Left ventricle myocardium superior (tissue), 1 donor: ENCODE results near the gene GPR152. TPM values are rescaled to one million over a fixed set of nuclear protein-coding genes. Genes with fewer than 3 reads are reported as not detected.
"Not testable (repeated sequence)": the region's sequence is repeated elsewhere in the genome, so short reads cannot be mapped to it uniquely, and the experiment has no call there.

Experiments used
- ATAC-seq: fragments of 200-7000 bp; cut with Tn5 transposase; one replicate; pipeline ENCODE4 v1.9.1; 2020; ENCODE audit warnings: mild to moderate bottlenecking, moderate library complexity
- DNase-seq: peaks from one replicate; pipeline ENCODE4 v3.0.0-alpha.2; 2020
- intact Hi-C: fragments of 100-400 bp; cut with micrococcal nuclease; formaldehyde crosslinking; loops from one replicate; pipeline ENCODE4 v1.11.0; 2022
- total RNA-seq: library from RNA; stranded (reverse); fragmentation: NEBNext Ultra II Directional; extraction: Animal tissue kit (Norgen Biotek cat#: 25700); gene quantifications from one replicate; pipeline ENCODE4 v1.2.1, GENCODE V29; 2021
- donor health status: DM: no; HTN: yes; CAD: no; lungs with severe emphysema.

Gene GPR152
- total RNA-seq, 1 donor from 2014 or later = not detected

- DNase-seq (no peak), ATAC-seq (no peak)
- intact Hi-C loops = no loop called here
These were observed 38.2 kb upstream of the GPR152 start for GRCh38 chr11:67490727-67491065.

DNA sequence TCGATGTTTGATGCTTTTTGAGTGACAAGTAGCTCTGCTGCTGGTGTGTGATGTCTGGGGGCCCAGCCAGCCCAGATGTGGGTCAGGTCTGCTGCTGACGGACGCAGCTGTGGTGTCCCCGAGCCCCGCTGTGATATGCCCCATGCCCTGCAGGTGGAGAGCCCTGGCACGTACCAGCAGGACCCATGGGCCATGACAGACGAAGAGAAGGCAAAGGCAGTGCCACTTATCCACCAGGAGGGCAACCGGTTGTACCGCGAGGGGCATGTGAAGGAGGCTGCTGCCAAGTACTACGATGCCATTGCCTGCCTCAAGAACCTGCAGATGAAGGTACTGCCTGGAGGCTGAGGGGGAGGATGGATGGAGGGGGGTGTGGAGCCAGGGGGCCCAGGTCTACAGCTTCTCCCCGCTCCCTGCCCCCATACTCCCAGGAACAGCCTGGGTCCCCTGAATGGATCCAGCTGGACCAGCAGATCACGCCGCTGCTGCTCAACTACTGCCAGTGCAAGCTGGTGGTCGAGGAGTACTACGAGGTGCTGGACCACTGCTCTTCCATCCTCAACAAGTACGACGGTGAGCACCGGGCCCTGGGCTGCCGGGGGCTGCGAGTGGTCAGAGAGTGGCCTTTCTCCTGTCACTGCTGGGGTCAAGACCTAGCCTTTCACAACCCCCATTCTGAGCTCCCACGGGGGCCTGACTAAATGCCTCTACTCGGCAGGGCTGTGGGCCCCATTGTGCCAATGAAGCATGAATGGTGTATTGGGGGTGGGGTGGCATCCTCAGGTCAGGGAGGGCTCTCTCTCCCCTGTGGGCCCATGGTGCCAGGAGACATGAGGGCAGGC, 37.6 kb upstream of the GPR152 start:
- DNase-seq = no peak
- no peak for ATAC-seq
- intact Hi-C loops = no loop called here

DNA sequence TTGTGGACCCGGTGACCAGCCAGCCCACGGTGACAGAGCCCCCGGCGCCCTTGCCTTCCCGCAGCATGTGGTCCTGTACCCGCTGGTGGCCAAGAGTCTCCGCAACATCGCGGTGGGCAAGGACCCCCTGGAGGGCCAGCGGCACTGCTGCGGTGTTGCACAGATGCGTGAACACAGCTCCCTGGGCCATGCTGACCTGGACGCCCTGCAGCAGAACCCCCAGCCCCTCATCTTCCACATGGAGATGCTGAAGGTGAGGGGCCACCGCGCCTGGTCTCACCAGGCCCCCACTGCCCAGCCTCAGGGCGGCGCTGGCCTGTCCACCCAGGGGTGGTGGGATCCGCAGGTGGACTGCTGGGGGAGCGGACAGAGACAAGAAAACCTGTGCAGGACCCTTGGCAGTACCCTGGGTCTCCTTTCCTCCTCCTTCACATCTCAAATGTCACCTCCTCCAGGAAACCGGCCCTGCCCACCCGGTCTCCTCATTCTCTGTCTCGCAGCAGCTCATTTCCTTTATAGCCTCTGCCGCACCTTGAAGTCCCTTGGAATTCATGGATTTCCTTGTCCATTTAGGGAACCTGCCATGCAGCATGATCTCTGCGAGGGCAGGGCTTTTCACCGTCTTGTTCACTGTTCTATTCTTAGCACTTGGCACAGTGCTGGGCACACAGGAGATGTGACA, 36.8 kb upstream of the GPR152 start:
- intact Hi-C loops = no loop called here
- ATAC-seq (no peak), DNase-seq (no peak)

DNA sequence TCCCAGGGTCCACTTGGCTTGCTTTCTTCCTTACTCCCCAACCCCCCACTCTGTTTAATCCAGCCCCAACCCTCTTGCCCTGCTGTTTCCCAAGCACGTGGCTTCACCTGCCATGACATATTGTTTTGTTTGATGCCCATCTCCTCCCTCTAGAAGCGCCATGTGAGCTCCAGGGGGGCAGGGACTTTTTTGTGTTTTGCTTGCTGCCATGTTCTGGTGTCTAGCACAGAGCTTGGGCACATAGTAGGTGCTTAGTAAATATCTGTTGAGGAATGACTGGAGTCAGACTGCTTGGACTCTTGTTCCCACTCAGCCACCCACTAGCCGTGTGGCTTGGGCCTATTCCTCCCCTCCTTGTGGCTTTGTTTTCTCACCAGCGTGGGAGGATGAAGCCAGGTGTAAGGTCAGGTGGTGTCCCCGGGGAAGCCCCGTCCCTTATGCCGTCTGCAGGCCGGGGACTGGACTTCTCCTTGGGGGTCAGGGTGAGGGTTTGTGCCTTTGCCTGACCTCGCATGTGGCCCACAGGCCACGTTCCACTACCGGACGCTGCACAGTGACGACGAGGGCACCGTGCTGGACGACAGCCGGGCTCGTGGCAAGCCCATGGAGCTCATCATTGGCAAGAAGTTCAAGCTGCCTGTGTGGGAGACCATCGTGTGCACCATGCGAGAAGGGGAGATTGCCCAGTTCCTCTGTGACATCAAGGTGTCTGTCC, 34.1 kb upstream of the GPR152 start:
- DNase-seq (peak; percentile 17), ATAC-seq (no peak)
- intact Hi-C loops = no loop called here

- ATAC-seq, intact Hi-C loops: not testable (repeated sequence)
- peak; percentile 25 for DNase-seq
These were observed 33.4 kb upstream of the GPR152 start for GRCh38 chr11:67485873-67486361.

DNA sequence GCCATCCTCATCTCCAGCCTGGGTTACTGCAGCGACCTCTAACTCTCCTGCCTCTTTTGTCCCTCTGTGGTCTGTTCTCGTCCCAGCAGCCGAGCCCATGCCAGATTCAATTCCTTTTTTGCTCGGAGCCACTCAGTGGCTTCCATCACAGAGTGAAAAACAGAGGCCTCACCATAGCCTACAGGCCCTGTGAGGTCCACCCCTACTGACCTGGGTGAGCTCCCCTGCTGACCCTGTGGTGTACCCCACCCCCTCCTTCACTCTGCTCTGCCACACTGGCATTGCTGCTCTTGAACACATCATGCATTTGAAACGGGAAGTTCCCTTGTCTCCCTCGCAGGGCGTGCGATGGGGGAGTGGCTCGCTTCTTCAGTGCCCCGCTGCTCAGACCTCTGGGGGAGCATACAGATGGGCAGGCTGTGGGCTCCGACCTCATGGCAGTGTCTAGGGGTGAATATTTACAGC, 32.4 kb upstream of the GPR152 start:
- intact Hi-C loops = no loop called here
- ATAC-seq (no peak), DNase-seq (no peak)

DNA sequence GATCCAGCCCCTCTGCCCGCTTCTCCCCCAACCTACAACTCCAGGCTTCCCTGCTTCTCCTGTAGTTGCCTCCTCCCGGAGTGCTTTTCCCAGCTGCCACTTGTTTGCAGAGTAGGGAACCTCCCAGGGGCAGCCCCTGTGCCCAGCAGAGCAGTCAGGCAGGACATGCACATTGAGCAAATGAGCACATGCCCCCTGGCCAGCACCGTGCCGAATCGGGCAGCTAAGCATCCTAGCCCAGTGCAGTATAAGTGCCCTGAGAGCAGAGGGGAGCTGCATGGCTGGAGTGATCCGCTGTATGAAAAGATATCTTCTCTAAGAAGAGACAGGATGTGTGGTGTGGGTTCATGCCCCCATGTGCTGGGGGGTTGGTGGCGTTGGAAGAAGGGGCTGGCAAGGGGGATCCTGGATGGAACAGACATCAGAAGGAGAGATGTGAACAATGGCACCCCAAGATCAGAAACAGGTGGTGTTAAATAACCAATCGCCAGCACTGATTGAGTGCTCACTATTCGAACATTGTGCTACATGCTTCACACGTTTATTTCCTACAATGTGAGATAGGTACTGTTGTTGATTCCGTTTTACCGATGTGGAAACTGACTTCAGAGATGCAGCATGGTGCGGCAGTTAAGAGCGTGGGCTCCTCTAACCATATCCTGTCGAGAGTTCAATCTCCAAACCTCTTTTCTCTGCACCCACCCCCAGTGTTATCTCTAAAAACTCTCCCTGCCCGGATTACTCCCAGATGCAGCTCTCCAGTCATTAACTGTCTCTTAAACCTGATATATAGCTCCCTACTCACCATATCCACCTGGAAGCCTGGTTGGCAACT, 31.5 kb upstream of the GPR152 start:
- DNase-seq (no peak), ATAC-seq (no peak)

DNA sequence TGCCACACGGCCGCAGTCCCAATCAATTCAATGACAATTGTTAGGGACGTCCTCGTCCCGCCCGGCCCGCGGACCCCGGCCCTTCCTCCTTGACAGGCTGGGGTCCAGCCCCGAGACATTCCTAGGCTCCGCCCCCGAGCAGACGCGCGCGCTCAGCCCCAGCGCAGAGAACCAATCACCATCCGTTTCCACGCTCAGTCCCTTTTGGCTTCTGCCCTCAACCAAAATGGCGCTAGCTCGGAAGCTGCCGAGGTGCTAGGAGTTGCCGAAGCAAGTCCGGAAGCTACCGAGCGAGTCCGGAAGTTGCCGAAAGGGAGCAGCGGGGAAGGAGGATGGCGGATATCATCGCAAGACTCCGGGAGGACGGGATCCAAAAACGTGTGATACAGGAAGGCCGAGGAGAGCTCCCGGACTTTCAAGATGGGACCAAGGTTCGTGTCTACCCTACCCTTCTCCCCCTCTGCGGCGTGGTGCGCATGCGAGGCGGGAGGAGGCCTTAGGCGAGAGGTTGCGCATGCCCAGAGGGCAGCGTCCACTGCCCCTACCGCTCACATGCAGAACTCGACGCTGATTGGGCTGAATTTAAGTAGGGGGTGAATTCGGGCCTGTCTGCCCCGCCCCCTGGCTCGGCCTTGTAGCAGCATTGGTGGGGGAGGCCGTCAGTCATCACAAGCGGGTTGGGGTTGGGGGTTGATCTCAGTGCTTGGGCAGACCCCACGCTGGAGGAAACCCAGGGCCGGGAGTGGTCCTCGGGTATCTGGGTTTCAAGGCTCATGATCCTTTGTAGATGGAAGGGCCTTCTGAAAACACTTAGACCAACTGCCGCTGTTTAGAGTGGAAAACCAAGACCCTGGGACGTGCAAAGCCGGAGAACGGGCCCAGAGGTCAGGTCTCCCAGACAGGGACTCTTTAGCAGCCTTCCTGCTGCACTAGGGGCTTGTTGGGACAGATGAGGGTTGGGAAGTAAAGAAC, 30.6 kb upstream of the GPR152 start, which contains the start of gene AIP:
Gene AIP, plus strand, starts transcription at position 200 of the 972 bp plus-strand sequence. Its CDS starts 133 bp downstream, at position 333.
- DNase-seq (peak; percentile 97), ATAC-seq (peak; percentile 99)
- intact Hi-C loops = no loop called here

More for the DNA sequence above, 31.5 kb upstream of the GPR152 start:
- intact Hi-C loops = no loop called here

- ATAC-seq (peak; percentile 8), DNase-seq (no peak)
- intact Hi-C loops = no loop called here
These were observed 29.8 kb upstream of the GPR152 start for GRCh38 chr11:67482275-67482826.

- DNase-seq, ATAC-seq: not testable (repeated sequence)
These were observed 25.0 kb upstream of the GPR152 start for GRCh38 chr11:67477344-67478050.

GRCh38 chr11:67476692-67477091, 24.2 kb upstream of the GPR152 start:
- ATAC-seq, intact Hi-C loops, DNase-seq: not testable (repeated sequence)

More at GRCh38 chr11:67477344-67478050, 25.0 kb upstream of the GPR152 start:
- intact Hi-C loops = not testable (repeated sequence)

- DNase-seq (no peak), ATAC-seq (no peak)
- intact Hi-C loops = no loop called here
These were observed 20.4 kb upstream of the GPR152 start for GRCh38 chr11:67472882-67473281.

GRCh38 chr11:67470337-67471002, 17.9 kb upstream of the GPR152 start:
- no peak for DNase-seq
- ATAC-seq = no peak
- intact Hi-C loops = no loop called here

DNA sequence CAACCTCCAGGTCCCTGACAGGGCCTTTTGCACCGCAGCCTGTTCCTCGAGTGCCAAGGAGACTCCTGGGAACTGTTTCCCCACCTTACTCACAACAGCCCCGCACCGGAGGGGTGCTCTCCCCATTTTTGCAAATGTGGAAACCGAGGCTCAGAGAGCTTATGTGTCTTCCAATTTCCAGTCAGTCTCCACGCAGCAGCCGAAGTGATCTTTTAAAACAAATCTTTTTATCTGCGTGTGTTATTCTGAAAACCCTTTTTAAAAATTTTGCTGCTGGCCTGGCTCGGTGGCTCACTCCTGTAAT, 16.9 kb upstream of the GPR152 start:
- intact Hi-C loops = no loop called here
- ATAC-seq (no peak), DNase-seq (no peak)

GRCh38 chr11:67468759-67469507, 16.4 kb upstream of the GPR152 start, which contains the start of gene TMEM134:
Gene TMEM134, minus strand, starts transcription at chr11:67469251. Its CDS starts 59 bp downstream, at chr11:67469192.
- intact Hi-C loops = no loop called here
- DNase-seq (peak; percentile 97), ATAC-seq (peak; percentile 90)

GRCh38 chr11:67468456-67468758, 15.9 kb upstream of the GPR152 start:
- DNase-seq (no peak), ATAC-seq (no peak)
- intact Hi-C loops = no loop called here
